HepG2 (cell line): Measurements from ENCODE around the gene VEGFA. TPM values are rescaled to one million over a fixed set of nuclear protein-coding genes. Genes with fewer than 3 reads are reported as not detected.

Experiments
- ATF1 ChIP-seq: IDR thresholded peaks from 2 replicates; pipeline ENCODE4 v1.6.1; 2016; ENCODE audit warnings: mild to moderate bottlenecking, control low read depth
- BRF2 ChIP-seq: sonication (generic); formaldehyde crosslinking; IDR thresholded peaks from 2 replicates; pipeline ENCODE4 v1.8.1; 2022; ENCODE audit warnings: mild to moderate bottlenecking, missing genetic modification reagents
- CREB1 ChIP-seq, 2 experiments: fragments of 450-650 bp in 1 of 2; IDR thresholded peaks; 2 replicates each; pipeline ENCODE4 v1.6.1; 2016 to 2017; ENCODE audit warnings: control low read depth in 1 of 2, mild to moderate bottlenecking in 1 of 2, missing compliant biosample characterization in 1 of 2, missing genetic modification characterization in 1 of 2
- GATAD1 ChIP-seq: IDR thresholded peaks from 2 replicates; pipeline ENCODE4 v1.6.1; 2016; ENCODE audit warnings: missing genetic modification reagents, missing compliant biosample characterization
- HNRNPL ChIP-seq: fragments of 200-400 bp; formaldehyde crosslinking; IDR thresholded peaks from 2 replicates; pipeline ENCODE4 v1.6.1; 2017; ENCODE audit warnings: mild to moderate bottlenecking, low read depth, low read length
- RCOR2 ChIP-seq: IDR thresholded peaks from 2 replicates; pipeline ENCODE4 v1.6.1; 2016; ENCODE audit warnings: missing biosample characterization, missing genetic modification reagents
- REXO4 ChIP-seq: sonication (generic); formaldehyde crosslinking; IDR thresholded peaks from 2 replicates; pipeline ENCODE4 v1.8.0; 2022; ENCODE audit warnings: missing genetic modification reagents, mild to moderate bottlenecking, borderline replicate concordance
- ZFP90 ChIP-seq: sonication (generic); formaldehyde crosslinking; IDR thresholded peaks from 2 replicates; pipeline ENCODE4 v1.8.0; 2022; ENCODE audit warnings: missing genetic modification reagents, mild to moderate bottlenecking, inconsistent platforms, borderline replicate concordance
- ZFY ChIP-seq: sonication (generic); formaldehyde crosslinking; IDR thresholded peaks from 2 replicates; pipeline ENCODE4 v1.4.0; 2020; ENCODE audit warnings: missing genetic modification reagents
- ZNF138 ChIP-seq: sonication (generic); formaldehyde crosslinking; IDR thresholded peaks from 2 replicates; pipeline ENCODE4 v1.5.0; 2020; ENCODE audit warnings: mild to moderate bottlenecking, low read depth, missing genetic modification reagents
- ZNF143 ChIP-seq: sonication (generic); formaldehyde crosslinking; IDR thresholded peaks from 2 replicates; pipeline ENCODE4 v1.4.0; 2020; ENCODE audit warnings: missing genetic modification reagents
- ZNF780A ChIP-seq: sonication (generic); formaldehyde crosslinking; IDR thresholded peaks from 2 replicates; pipeline ENCODE4 v1.8.0; 2022; ENCODE audit warnings: mild to moderate bottlenecking, missing genetic modification reagents, moderate library complexity
- polyA plus RNA-seq, 8 experiments: library from polyadenylated mRNA; depleted of rRNA in 3 of 8; stranded (reverse) in 7 of 8; unstranded in 1 of 8; fragments of >200 nt; fragmentation: Illumina TruSeq in 4 of 8; extraction: Trizol in 4 of 8; gene quantifications; 2 replicates each; pipeline versions ENCODE4 v1.2.1 to v1.2.3, GENCODE V29; 2011 to 2016; ENCODE audit warnings: low read depth in 4 of 8, missing spikeins in 1 of 8, mixed read lengths in 1 of 8; ENCODE audit not compliant: insufficient read depth in 1 of 8
- total RNA-seq, 5 experiments: library from RNA; depleted of rRNA; stranded (reverse); fragments of >200 nt; fragmentation: Illumina TruSeq; extraction: Trizol; gene quantifications; 2 replicates each; pipeline ENCODE4 v1.2.3, GENCODE V29; 2016; ENCODE audit warnings: low read depth in 1 of 5
- TF ChIP-seq, protein P1 (sequence below): sonication (generic); formaldehyde crosslinking; IDR thresholded peaks from 2 replicates; pipeline ENCODE4 v1.5.0; 2020; ENCODE audit warnings: mild to moderate bottlenecking, missing genetic modification reagents
- TF ChIP-seq, protein P2 (sequence below): sonication (generic); formaldehyde crosslinking; IDR thresholded peaks from 2 replicates; pipeline ENCODE4 v1.4.0; 2020; ENCODE audit warnings: mild to moderate bottlenecking, missing genetic modification reagents
- TF ChIP-seq, protein P3 (sequence below): sonication (generic); formaldehyde crosslinking; IDR thresholded peaks from 2 replicates; pipeline ENCODE4 v1.8.0; 2022; ENCODE audit warnings: mild to moderate bottlenecking, missing genetic modification reagents, borderline replicate concordance
- TF ChIP-seq, protein P4 (sequence below): sonication (generic); formaldehyde crosslinking; IDR thresholded peaks from 2 replicates; pipeline ENCODE4 v1.4.0; 2020; ENCODE audit warnings: missing genetic modification reagents

VEGFA gene
- total and polyA plus RNA-seq, 2 of the 13 experiments (the other 11 are each of a cell fraction or from before 2014, with no cell fraction given) = 68.1 to 629 TPM

GRCh38 chr6:43773050-43773979 is 3.3 kb downstream of the VEGFA start (continued):
- TF ChIP-seq HNRNPL (peak; percentile 97), ZFP90 (CRISPR knock-in tag) (no peak; the same call in none of the 2 replicates), ZNF138 (CRISPR knock-in tag) (no peak), ZNF780A (CRISPR knock-in tag) (no peak), ZNF143 (CRISPR knock-in tag) (no peak; the same call in none of the 2 replicates), REXO4 (CRISPR knock-in tag) (no peak), ATF1 (CRISPR knock-in tag) (no peak), CREB1 (IDR thresholded peaks at IDR 0.05) (no peak), CREB1 (CRISPR knock-in tag; IDR thresholded peaks at IDR 0.05) (no peak), RCOR2 (CRISPR knock-in tag) (no peak), ZFY (CRISPR knock-in tag) (peak; percentile 57), BRF2 (no peak), GATAD1 (CRISPR knock-in tag) (peak; percentile 36; the same call in 1 of the 2 replicates)
- TF ChIP-seq, protein P1, sequence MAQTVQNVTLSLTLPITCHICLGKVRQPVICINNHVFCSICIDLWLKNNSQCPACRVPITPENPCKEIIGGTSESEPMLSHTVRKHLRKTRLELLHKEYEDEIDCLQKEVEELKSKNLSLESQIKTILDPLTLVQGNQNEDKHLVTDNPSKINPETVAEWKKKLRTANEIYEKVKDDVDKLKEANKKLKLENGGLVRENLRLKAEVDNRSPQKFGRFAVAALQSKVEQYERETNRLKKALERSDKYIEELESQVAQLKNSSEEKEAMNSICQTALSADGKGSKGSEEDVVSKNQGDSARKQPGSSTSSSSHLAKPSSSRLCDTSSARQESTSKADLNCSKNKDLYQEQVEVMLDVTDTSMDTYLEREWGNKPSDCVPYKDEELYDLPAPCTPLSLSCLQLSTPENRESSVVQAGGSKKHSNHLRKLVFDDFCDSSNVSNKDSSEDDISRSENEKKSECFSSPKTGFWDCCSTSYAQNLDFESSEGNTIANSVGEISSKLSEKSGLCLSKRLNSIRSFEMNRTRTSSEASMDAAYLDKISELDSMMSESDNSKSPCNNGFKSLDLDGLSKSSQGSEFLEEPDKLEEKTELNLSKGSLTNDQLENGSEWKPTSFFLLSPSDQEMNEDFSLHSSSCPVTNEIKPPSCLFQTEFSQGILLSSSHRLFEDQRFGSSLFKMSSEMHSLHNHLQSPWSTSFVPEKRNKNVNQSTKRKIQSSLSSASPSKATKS (CRISPR knock-in tag) = no peak
- TF ChIP-seq, protein P2, sequence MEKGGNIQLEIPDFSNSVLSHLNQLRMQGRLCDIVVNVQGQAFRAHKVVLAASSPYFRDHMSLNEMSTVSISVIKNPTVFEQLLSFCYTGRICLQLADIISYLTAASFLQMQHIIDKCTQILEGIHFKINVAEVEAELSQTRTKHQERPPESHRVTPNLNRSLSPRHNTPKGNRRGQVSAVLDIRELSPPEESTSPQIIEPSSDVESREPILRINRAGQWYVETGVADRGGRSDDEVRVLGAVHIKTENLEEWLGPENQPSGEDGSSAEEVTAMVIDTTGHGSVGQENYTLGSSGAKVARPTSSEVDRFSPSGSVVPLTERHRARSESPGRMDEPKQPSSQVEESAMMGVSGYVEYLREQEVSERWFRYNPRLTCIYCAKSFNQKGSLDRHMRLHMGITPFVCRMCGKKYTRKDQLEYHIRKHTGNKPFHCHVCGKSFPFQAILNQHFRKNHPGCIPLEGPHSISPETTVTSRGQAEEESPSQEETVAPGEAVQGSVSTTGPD (CRISPR knock-in tag) = no peak
- TF ChIP-seq, protein P3, sequence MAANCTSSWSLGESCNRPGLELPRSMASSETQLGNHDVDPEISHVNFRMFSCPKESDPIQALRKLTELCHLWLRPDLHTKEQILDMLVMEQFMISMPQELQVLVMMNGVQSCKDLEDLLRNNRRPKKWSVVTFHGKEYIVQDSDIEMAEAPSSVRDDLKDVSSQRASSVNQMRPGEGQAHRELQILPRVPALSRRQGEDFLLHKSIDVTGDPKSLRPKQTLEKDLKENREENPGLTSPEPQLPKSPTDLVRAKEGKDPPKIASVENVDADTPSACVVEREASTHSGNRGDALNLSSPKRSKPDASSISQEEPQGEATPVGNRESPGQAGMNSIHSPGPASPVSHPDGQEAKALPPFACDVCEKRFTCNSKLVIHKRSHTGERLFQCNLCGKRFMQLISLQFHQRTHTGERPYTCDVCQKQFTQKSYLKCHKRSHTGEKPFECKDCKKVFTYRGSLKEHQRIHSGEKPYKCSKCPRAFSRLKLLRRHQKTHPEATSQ (CRISPR knock-in tag) = no peak
- TF ChIP-seq, protein P4, sequence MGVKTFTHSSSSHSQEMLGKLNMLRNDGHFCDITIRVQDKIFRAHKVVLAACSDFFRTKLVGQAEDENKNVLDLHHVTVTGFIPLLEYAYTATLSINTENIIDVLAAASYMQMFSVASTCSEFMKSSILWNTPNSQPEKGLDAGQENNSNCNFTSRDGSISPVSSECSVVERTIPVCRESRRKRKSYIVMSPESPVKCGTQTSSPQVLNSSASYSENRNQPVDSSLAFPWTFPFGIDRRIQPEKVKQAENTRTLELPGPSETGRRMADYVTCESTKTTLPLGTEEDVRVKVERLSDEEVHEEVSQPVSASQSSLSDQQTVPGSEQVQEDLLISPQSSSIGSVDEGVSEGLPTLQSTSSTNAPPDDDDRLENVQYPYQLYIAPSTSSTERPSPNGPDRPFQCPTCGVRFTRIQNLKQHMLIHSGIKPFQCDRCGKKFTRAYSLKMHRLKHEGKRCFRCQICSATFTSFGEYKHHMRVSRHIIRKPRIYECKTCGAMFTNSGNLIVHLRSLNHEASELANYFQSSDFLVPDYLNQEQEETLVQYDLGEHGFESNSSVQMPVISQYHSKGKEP (CRISPR knock-in tag) = no peak
